Adrenal gland (tissue), 5 donors: ENCODE results near the gene KIF5B.
"Not testable (repeated sequence)": the region's sequence is repeated elsewhere in the genome, so short reads cannot be mapped to it uniquely, and the experiment has no call there.

Experiments used
- CTCF ChIP-seq, 6 experiments: fragments of 450-650 bp in 4 of 6; fragments of 200-600 bp in 2 of 6; sonication (generic) in 1 of 6; IDR thresholded peaks; 1 replicate in 5 of 6; 2 replicates in 1 of 6; pipeline versions ENCODE4 v1.5.1 to v1.8.0; 2016 to 2021; ENCODE audit warnings: antibody characterized with exemption in 6 of 6, mild to moderate bottlenecking in 2 of 6, moderate library complexity in 1 of 6
- POLR2A ChIP-seq, 2 donors: fragments of 450-650 bp; IDR thresholded peaks; one replicate each; pipeline ENCODE4 v1.6.1; 2017; ENCODE audit warnings: antibody characterized with exemption in 2 of 2, mild to moderate bottlenecking in 2 of 2, moderate library complexity in 1 of 2
- donor health status: DM: no; HTN: no; CAD: no.

- not testable (repeated sequence) for TF ChIP-seq CTCF, POLR2A (IDR thresholded peaks at IDR 0.05)
Measured at GRCh38 chr10:31979071-31979470, 77.2 kb downstream of the KIF5B start.
